GM21423 (cell line): Measurements from ENCODE around the gene S100A1.
"Not testable (repeated sequence)": the region's sequence is repeated elsewhere in the genome, so short reads cannot be mapped to it uniquely, and the experiment has no call there.

Experiments
- ATAC-seq: cut with Tn5 transposase; IDR thresholded peaks from one replicate; pipeline ENCODE4 v1.9.1; 2021; ENCODE audit warnings: mild to moderate bottlenecking, moderate library complexity; ENCODE audit not compliant: unreplicated experiment

Gene S100A1

DNA sequence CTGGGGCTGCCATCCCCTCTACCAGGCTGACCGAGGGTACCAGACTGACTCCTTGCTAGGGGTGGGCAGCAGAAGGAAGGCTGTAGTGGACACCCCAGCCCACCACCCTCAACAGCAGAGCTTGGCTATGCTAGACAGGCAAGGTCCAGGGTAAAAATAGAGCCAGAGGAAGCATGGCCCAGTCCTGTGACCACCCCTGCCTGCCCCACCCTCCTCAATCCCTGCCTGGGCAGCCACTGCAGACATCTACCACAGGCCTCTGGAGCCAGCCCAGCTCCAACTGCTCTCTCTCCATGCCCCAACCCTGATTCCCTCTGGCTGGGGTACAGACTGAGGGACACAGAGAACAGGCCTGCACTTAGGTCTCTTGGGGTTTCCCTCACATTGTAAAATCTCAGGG is 1.7 kb downstream of the S100A1 start:
- no peak for ATAC-seq

DNA sequence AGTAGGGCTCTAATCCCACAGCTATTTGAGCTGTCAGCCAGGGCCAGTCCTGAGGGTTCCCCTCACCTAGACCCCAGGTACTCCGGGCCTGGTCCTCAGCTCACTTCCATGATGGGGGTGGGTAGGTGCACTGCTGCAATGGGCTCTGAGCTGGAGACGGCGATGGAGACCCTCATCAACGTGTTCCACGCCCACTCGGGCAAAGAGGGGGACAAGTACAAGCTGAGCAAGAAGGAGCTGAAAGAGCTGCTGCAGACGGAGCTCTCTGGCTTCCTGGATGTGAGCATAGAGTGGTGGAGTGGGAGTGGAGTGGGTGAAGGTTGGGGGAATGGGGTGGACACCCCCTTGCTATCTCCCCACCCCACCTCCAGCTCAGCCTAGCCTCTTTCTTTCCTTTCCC is 2.1 kb downstream of the S100A1 start:
- ATAC-seq: no peak

DNA sequence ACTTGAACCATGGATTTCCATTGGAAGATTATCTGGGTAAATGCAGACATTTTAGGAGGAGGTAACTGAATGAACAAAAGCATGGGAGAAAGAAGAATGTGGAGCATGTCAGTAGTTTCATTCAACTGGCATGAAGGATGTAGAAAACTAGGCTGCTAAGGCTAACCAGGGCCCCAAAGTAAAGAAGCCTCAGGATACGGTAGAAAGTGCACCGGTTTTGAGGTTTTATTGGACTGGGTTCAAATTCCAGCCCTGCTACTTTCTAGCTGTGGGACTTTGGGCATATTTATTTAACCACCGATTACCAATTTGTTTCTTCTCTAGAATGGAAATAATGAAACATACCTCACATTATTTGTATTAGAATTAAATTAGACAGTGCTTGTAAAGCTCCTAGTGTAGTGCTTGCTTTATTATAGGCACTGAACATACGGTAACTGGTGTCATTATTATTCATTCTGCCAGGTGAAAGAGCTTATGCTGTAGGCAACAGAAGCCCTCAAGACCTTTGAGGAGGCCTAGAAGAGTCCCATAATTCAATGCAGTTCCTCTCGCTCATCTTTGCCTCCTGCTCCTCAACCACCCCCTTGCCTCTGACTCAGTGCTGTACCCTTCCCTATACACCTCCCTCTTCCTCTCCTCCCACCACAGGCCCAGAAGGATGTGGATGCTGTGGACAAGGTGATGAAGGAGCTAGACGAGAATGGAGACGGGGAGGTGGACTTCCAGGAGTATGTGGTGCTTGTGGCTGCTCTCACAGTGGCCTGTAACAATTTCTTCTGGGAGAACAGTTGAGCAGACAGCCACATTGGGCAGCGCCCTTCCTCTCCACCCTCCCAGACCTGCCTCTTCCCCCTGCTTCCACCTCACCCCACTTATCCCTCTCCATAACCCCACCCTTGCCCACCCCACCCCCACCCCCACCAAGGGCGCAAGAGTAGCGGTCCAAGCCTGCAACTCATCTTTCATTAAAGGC is 3.1 kb downstream of the S100A1 start:
- no peak for ATAC-seq

DNA sequence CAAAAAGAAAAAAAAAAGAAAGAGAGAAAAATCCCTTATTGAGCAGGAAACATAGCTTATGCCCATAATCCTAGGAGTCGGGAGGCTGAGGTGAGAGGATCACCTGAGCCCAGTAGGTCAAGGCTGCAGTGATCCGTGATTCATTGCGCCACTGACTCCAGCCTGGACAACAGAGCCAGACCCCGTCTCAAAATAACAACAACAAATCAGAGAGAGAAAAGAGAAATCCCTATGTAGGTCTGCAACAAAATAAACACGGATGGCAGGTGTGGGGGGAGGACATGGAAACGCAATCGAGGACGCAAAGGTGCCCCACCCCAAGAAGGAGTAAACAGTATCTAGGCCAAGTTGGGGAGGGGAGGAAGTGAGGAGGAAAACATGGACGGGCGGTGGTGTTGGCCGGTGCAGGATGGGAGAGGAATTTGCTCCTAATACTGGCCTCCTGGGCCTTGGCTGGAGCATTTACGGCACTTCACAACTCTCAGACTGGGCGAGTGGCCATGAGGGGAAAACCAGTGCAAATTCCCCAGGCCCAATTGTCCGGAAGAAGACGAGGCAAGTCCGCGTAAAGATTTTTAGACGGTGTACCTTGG is 5.0 kb downstream of the S100A1 start:
- ATAC-seq: no peak

DNA sequence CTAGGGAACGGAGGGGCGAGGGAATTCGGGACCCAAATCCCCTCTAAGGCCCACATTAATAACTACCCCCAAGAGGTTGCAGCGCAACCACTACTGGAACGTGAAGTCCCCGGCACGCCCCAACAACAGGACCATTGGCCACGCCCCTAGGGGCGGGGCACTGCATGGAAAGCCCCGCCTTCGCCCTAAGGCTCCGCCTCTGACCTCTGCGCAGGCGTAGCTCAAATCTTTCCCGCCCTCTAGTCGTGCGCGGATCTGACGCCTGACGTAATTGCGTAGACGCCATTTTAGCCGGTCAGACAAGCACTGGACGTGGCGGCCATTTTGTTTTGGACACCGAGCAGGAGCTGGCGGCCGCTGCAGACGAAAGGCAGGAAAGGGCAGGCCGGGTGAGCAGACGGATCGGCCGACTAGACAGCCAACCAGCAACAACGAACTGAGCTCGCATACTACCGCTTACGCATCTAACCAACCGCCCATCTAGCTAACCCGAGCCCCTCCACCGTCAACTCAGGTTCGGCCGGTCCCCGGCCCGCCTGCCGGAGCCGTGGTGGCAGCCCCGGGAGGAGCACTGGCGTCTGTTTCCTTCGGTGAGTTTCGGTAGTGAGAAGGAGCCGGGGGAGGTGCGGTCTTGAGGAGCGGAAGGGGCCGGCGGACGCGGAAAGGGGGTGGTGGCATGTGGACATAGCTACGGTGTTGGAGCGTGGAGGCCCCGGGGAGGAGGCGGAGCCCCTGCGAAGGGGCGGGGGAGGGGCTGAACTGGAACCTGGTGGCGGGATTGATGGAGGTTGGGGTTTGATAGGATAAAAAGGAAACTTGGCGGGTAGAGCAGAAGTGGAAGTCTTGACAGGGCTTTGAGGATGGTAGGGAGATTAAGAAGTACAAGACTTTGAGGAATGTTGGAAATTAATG is 5.8 kb downstream of the S100A1 start, which contains the start of gene CHTOP:
Gene CHTOP, plus strand, starts transcription at position 313 of the 912 bp plus-strand sequence. CDS start 2,523 bp downstream, outside the sequence.
- ATAC-seq: peak; percentile 87

DNA sequence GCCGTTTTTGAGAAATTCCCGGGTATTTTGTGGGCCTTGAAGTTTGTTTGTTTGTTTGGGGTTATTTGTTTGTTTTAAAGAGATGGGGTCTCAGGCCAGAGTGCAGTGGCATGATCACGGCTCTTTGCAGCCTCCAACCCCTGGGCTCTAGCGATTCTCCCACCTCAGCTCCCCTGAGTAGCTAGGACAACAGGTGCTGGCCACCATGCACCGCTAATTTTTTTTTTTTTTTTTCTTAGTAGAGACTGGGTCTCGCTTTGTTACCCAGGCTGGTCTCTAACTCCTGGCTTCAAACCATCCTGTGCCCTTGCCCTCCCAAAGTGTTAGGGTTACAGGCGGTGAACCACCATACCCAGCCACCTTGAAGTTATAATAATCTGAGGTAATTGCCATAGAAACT is 7.6 kb downstream of the S100A1 start:
- ATAC-seq: no peak

DNA sequence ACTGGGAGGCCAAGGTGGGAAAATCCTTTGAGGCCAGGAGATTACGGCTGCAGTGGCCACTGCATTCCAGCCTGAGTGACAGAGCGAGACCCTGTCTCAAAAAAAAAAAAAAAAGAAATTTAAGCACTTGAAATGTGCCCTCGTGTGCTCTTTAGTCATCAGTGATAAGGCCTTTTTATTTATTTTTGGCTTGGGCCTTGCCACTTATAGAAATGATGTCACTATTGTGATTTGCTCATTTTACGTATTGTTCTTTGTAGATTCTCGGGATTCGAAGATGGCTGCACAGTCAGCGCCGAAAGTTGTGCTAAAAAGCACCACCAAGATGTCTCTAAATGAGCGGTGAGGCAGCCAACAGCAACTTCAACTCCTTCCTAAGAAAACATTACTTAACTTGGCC is 8.1 kb downstream of the S100A1 start:
- ATAC-seq: no peak

DNA sequence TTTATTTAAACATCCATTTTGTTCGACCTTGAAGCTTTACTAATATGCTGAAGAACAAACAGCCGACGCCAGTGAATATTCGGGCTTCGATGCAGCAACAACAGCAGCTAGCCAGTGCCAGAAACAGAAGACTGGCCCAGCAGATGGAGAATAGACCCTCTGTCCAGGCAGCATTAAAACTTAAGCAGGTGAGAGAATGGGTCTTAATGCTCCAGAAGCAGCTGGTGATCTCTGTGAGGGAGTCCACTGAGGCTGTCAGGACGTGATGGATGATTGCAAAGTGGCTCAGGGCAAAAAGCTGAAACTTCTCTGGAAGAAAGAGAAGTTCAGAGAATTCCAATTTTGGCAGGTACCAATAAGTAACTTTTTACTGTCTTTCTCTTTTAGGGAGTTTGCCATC is 10.0 kb downstream of the S100A1 start:
- no peak for ATAC-seq

DNA sequence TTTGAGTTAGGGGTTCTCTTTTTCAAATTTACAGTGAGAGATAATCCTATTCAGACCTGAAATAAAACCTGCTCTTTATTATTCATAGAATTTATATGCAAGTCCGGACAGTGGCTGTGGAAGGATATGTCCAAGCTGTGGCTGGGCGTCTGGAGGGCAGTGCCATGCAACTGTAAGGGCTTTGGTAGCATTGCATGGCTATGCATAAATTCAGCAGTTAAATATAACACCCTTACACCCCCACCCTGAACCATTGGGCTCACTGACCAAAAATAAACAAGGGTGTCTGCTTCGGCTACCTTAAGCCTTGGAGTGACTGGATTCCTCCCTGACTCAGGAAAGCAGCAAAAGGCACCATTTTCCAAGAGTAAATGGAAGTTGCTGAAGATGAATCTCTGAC is 11.0 kb downstream of the S100A1 start:
- ATAC-seq: no peak

DNA sequence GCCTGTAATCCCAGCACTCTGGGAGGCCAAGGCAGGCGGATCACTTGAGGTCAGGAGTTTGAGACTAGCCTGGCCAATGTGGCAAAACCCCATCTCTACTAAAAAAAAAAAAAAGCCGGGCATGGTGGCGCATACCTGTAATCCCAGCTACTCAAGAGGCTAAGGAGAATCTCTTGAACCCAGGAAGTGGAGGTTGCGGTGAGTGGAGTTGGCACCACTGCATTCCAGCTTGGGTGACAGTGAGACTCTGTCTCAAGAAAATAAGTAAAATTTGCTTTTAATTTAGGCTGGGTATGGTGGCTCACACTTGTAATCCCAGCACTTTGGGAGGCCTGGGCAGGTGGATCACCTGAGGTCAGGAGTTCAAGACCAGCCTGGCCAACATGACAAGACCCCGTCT is 12.0 kb downstream of the S100A1 start:
- ATAC-seq: not testable (repeated sequence)

DNA sequence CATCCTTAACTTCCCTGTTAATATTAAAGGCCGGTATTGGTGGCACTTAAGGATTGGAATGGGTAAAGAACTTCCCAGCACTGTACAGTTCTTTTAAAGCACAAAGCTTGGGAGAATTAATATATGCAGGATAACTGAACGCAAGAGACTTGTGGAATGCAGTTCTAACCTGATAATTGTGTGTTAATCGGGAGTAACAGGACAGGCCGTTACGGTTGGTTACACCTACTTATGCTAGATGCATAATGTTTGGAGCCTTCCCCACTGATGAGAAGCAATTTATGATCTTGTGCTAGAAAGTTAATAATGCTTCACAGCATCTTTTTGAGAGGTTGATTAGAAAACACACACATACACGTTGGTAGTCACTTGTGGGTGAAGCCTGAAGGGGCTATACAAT is 12.6 kb downstream of the S100A1 start:
- no peak for ATAC-seq

DNA sequence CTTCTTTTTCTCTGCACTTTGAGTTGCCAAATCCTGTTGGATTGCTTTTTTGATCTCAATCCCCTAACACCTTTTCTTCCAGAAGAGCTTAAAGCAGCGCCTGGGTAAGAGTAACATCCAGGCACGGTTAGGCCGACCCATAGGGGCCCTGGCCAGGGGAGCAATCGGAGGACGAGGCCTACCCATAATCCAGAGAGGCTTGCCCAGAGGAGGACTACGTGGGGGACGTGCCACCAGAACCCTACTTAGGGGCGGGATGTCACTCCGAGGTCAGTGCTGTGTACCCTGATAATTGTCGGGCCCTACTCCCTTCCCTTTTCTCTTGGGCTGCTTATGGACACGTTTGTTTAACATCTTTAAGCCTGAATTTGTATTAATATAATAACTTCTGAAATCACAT is 13.9 kb downstream of the S100A1 start:
- ATAC-seq: no peak

DNA sequence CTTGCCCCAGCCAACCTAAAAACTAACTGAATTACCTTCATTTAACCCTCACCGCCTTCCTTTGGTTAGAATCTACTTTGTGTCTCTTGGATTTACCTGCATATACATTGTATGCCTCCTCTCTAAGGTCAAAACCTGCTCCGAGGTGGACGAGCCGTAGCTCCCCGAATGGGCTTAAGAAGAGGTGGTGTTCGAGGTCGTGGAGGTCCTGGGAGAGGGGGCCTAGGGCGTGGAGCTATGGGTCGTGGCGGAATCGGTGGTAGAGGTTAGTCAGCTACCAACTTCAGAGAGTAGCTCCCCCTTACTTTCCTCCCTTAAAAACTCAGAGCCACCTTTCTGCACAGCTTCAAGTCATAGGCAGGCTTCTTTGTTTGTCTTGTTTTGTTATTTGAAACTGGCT is 14.9 kb downstream of the S100A1 start:
- ATAC-seq: no peak

DNA sequence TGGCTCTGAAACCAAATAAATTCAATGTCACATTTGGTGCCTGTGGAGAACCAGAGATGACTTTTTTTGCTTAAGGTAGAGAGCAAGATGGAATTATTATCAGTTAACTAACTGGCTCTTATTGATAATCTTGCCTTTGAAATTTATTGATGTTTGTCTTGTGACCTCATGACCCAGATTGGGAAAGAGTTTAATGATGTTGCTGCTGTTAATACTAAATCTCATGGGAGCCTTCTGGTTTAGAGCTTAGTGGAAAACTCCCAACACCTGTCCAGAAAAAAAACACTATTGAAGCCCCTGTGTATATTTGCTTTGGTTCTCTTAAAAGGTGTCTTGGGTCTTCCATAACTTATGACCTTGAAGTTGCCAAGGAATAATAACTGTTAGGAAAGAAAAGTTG is 15.6 kb downstream of the S100A1 start:
- no peak for ATAC-seq

DNA sequence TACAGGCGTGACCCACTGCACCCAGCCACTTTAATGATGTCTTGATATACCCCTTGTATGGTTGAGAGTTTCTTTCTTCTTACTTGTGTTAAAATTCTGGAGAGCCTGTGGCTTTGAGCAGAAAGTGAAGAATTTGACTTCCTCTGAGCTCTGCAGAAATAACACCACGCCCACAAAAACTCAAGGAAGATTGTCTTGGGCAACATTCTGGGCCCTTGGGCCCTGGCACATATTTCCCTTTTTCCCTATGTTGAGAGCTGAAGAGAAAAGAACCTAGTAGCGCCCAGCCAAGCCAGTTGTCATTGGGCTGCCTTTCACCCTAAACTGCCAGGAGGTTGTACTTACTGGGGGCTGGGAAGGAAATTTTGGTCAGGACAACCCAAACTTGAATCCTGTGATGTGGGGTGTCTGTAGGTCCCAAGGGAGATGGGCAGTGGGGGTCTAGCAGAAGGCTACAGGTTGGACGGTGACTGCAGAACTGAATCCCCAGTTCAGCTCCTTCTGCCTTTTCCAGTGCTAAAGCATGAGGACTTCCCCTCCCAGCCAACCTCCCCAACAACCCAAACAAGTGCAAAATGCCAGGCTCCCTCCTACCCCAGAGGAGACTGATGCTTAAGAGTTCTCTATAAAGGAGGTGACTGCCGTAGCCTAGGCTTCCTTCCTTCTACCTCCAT is 18.6 kb downstream of the S100A1 start:
- no peak for ATAC-seq

DNA sequence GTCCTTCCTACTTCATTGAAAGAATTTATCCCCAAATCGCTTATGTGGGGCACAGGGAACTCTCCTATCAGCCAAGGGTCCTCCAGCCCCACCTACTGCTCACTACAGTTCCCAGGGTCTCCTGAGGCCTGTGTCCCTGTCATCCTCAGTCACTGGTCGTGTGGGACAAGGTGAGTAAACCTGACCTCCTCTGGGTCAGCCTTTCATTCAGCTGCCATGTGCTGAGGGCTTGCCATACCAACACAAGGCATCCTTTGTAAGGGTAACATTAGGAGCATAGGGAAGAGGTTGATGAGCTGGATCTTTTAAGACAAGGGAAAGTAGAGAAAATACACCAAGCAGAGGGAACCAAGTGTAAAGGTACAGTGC is 19.1 kb downstream of the S100A1 start:
- no peak for ATAC-seq

DNA sequence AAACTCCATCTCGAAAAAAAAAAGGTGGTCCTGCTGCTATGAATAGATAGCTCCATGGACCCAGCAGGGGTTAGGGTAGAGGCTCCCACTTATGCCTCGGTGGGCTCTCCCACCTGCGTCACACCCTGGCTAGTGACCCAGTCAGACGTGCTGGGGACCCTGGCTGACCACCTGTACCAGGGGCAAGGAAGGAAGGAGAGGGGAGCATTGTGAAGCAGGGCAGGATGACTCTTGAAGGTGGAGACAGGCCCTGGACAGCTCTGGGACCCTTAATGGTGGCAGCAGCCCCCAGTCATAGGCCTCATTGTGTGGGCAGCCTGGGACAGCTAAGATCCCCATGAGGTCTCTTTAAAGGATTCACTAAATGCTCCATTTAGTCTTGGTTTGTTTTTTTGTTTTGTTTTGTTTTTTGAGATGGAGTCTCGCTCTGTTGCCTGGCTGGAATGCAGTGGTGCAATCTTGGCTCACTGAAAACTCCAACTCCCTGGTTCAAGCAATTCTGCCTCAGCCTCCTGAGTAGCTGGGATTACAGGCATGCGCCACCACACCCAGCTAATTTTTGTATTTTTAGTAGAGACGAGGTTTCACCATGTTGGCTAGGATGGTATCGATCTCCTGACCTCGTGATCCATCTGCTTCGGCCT is 19.9 kb downstream of the S100A1 start:
- no peak for ATAC-seq

DNA sequence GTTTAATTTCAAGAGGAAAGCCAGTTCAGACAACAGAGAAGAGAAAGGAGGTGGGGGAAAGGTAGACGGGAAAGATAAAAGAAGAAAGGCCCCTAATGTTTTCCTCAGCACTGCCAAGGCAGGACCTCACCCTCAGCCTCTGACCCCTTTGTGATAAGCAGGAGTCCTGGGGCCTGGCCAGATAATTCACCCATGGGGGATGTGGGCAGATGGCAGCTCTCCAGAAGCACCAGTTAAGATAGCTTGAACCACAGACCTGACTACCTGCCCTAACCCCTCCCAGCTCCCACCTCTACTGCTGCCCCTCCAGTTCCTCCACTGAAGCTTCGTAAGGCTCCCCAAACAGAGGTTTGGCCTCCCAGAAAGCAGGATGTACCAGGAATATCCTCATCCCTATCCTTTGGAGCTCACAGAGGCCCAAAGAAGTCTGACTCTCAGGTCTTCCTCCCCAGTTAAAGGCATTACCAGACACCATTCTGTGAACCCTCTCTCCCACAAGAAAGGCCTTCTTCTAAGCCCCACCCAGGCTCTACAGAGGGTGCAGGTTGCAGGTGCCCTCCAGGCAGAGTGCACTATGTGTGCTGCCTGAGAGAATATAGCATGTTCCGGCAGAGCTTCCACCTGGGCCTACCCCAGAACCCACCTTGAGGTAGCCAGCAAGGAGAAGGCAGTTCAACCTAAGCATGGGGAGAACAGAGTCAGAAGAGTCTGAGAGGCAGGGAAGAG is 21.1 kb downstream of the S100A1 start:
- no peak for ATAC-seq

DNA sequence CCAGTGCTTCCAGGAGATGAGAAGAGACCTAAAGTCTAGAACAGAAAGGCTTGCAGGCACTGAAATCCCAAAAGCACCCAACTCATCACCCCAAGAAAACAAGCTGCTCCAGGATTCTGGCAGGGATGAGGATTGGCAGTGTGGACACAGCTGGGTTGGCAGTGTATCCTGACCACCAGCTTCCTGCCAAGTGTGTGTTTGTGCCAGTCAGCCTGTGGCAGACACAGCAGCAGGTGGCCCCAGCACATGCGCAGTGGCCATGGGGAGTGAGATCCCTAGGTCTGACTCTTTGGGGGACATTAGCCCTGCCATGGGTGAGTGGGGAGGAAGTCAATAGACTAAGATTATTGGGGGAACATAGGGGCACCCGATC is 21.6 kb downstream of the S100A1 start:
- ATAC-seq: no peak

DNA sequence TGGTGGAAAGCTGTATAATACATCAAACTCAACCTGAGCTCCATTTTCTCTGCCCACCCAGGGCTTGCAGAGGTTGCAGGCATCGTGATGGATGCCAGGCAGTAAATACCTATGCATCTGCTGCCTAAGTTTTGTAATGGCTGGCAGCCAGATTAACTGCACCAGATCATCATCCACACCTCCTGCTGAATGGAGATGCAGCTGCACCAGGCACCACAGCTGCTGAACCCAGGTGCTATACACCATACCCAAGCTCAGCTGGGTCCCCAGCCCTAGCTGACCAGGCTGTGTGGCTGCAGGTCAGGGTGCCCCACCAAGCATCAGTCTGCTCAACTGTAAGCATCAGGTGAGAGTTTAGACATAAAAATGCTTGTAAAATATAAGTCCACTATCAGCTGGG is 23.5 kb downstream of the S100A1 start:
- ATAC-seq: no peak
